K562 (cell line): ENCODE measurements around the gene NBPF14. TPM values are rescaled to one million over a fixed set of nuclear protein-coding genes. Genes with fewer than 3 reads are reported as not detected.

Experiments
- CBFA2T2 ChIP-seq: fragments of 450-650 bp; conservative IDR thresholded peaks from 2 replicates; pipeline ENCODE4 v1.6.1; 2017; ENCODE audit warnings: mild to moderate bottlenecking
- DPF2 ChIP-seq: fragments of 450-650 bp; IDR thresholded peaks from 2 replicates; pipeline ENCODE4 v1.6.1; 2016
- HEY1 ChIP-seq: fragments of 250-450 bp; sonication (Bioruptor Pico); IDR thresholded peaks from 2 replicates; pipeline ENCODE4 v1.5.0; 2020; ENCODE audit warnings: mild to moderate bottlenecking, moderate library complexity, borderline replicate concordance
- MBD2 ChIP-seq: sonication (generic); IDR thresholded peaks from 2 replicates; pipeline ENCODE4 v1.6.1; 2016; ENCODE audit warnings: low read depth, borderline replicate concordance
- MECOM ChIP-seq: fragments of 250-450 bp; sonication (Bioruptor Pico); IDR thresholded peaks from 2 replicates; pipeline ENCODE4 v1.8.0; 2022; ENCODE audit warnings: inconsistent platforms
- SNRNP70 ChIP-seq: fragments of 200-400 bp; formaldehyde crosslinking; optimal IDR thresholded peaks from 2 replicates; pipeline ENCODE3; 2017; ENCODE audit warnings: low read depth, low read length
- SRF ChIP-seq, 2 experiments: fragments of 250-450, 450-650 bp in 1 of 2; sonication (Bioruptor Pico) in 1 of 2; sonication (generic) in 1 of 2; formaldehyde crosslinking; IDR thresholded peaks; 2 replicates each; pipeline versions ENCODE4 v1.5.0 to v1.5.1; 2020 to 2022; ENCODE audit warnings: mild to moderate bottlenecking in 1 of 2, missing genetic modification reagents in 1 of 2
- TGIF2 ChIP-seq: sonication (generic); formaldehyde crosslinking; IDR thresholded peaks from 2 replicates; pipeline ENCODE4 v1.8.1; 2022; ENCODE audit warnings: mild to moderate bottlenecking, missing genetic modification reagents, moderate library complexity
- YY1 ChIP-seq, 3 experiments: IDR thresholded peaks; 2 replicates each; pipeline ENCODE4 v1.6.1; 2011; ENCODE audit warnings: low read length in 2 of 3, mild to moderate bottlenecking in 2 of 3, moderate library complexity in 2 of 3, borderline replicate concordance in 1 of 3, control low read depth in 1 of 3, low read depth in 1 of 3; ENCODE audit not compliant: insufficient read depth in 3 of 3, insufficient replicate concordance in 2 of 3, control insufficient read depth in 1 of 3, insufficient read length in 1 of 3; ENCODE audit errors: extremely low read depth in 1 of 3
- ZBTB8A ChIP-seq: fragments of 450-650 bp; IDR thresholded peaks from 2 replicates; pipeline ENCODE4 v1.6.1; 2018; ENCODE audit warnings: mild to moderate bottlenecking, moderate library complexity; ENCODE audit not compliant: partially characterized antibody
- ZFP1 ChIP-seq: fragments of 450-650 bp; formaldehyde crosslinking; IDR thresholded peaks from 2 replicates; pipeline ENCODE4 v1.4.0; 2020; ENCODE audit warnings: mild to moderate bottlenecking, mixed read lengths
- ZNF717 ChIP-seq: fragments of 250-450 bp; sonication (Bioruptor Pico); IDR thresholded peaks from 2 replicates; pipeline ENCODE4 v1.5.0; 2021
- polyA plus RNA-seq, 8 experiments: library from polyadenylated mRNA; depleted of rRNA in 4 of 8; stranded (reverse) in 5 of 8; unstranded in 3 of 8; fragments of >200 nt; fragmentation: Nextera tagmentation in 2 of 8; fragmentation: Illumina TruSeq in 1 of 8; extraction: Ambion mirVana in 2 of 8; extraction: Trizol in 1 of 8; gene quantifications; 2 replicates each; pipeline versions ENCODE4 v1.2.1 to v1.2.3, GENCODE V29; 2011 to 2014; ENCODE audit warnings: inconsistent platforms in 1 of 8, missing spikeins in 1 of 8
- total RNA-seq, 7 experiments: library from RNA; depleted of rRNA in 6 of 7; stranded (reverse); fragments of >200 nt in 6 of 7; fragmentation: Illumina TruSeq in 2 of 7; extraction: Trizol in 2 of 7; gene quantifications; 2 replicates each; pipeline versions ENCODE4 v1.2.1 to v1.2.3, GENCODE V29; 2011 to 2021; ENCODE audit warnings: low replicate concordance in 1 of 7
- TF ChIP-seq, protein P1 (sequence below): fragments of 200-800 bp; sonication (Bioruptor generic); IDR thresholded peaks from 2 replicates; pipeline ENCODE4 v1.6.1; 2017; ENCODE audit warnings: missing genetic modification characterization, missing compliant biosample characterization
- TF ChIP-seq, protein P2 (sequence below): fragments of 250-450 bp; sonication (Bioruptor Pico); IDR thresholded peaks from 2 replicates; pipeline ENCODE4 v1.9.0; 2021; ENCODE audit warnings: mild to moderate bottlenecking
- TF ChIP-seq, protein P3 (sequence below): sonication (generic); formaldehyde crosslinking; IDR thresholded peaks from 2 replicates; pipeline ENCODE4 v1.8.0; 2022; ENCODE audit warnings: mild to moderate bottlenecking, missing genetic modification reagents
- TF ChIP-seq, protein P4 (sequence below): fragments of 250-450 bp; sonication (Bioruptor Pico); IDR thresholded peaks from 2 replicates; pipeline ENCODE4 v1.4.0; 2020; ENCODE audit warnings: mild to moderate bottlenecking, moderate library complexity, borderline replicate concordance
- TF ChIP-seq, protein P5 (sequence below): sonication (generic); formaldehyde crosslinking; IDR thresholded peaks from 2 replicates; pipeline ENCODE4 v1.5.0; 2020; ENCODE audit warnings: missing genetic modification reagents
- TF ChIP-seq, protein P6 (sequence below): conservative IDR thresholded peaks from 2 replicates; pipeline ENCODE4 v1.6.1; 2011; ENCODE audit warnings: low read depth, mild to moderate bottlenecking, low read length; ENCODE audit not compliant: control insufficient read depth

Gene NBPF14
- total and polyA plus RNA-seq, 9 of the 15 experiments (the other 6 are each of a cell fraction or from before 2014, with no cell fraction given) = 0.99 to 10.6 (median 6.1) TPM

DNA sequence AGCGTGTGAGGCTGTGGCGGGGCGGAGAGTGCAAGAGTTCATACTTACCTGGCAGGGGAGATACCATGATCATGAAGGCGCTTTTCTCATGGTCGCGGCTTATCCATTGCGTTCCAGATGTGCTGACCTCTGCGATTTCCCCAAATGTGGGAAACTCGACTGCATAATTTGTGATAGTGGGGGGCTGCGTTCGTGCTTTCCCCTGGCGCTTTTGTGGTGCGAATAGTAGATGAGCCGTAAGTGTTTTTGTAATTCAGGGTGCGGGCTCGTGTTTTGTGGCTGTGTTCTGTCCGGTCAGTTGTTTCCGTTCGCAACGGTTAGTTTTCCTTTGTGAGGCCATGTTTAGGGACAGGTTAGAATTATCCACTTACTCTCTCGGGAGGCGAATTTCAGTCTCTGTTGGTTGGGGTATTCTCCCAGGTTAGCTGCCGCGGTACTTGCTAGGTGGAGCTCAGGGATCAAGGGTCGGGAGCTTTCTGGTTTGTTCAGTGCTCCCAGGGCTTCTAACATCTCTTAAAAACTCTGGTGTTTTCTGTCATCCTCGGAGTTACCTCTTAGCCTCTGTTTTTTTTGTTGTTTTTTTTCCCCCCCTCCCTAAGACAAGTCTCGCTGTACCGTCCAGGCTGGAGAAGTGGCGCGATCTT, 73.1 kb downstream of the NBPF14 start (continued):
- TF ChIP-seq, protein P1, sequence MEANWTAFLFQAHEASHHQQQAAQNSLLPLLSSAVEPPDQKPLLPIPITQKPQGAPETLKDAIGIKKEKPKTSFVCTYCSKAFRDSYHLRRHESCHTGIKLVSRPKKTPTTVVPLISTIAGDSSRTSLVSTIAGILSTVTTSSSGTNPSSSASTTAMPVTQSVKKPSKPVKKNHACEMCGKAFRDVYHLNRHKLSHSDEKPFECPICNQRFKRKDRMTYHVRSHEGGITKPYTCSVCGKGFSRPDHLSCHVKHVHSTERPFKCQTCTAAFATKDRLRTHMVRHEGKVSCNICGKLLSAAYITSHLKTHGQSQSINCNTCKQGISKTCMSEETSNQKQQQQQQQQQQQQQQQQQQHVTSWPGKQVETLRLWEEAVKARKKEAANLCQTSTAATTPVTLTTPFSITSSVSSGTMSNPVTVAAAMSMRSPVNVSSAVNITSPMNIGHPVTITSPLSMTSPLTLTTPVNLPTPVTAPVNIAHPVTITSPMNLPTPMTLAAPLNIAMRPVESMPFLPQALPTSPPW = peak; percentile 55
- TF ChIP-seq, protein P2, sequence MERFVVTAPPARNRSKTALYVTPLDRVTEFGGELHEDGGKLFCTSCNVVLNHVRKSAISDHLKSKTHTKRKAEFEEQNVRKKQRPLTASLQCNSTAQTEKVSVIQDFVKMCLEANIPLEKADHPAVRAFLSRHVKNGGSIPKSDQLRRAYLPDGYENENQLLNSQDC = peak; percentile 100
- TF ChIP-seq, protein P3, sequence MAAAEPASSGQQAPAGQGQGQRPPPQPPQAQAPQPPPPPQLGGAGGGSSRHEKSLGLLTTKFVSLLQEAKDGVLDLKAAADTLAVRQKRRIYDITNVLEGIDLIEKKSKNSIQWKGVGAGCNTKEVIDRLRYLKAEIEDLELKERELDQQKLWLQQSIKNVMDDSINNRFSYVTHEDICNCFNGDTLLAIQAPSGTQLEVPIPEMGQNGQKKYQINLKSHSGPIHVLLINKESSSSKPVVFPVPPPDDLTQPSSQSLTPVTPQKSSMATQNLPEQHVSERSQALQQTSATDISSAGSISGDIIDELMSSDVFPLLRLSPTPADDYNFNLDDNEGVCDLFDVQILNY = peak; percentile 82; the same call in 1 of the 2 replicates
- TF ChIP-seq CBFA2T2 (peak; percentile 46), MBD2 (peak; percentile 97), TGIF2 (CRISPR knock-in tag) (peak; percentile 94), MECOM (CRISPR knock-in tag) (peak; percentile 55; the same call in 1 of the 2 replicates), ZFP1 (peak; percentile 93), HEY1 (peak; percentile 99), YY1 (IDR thresholded peaks at IDR 0.05; ENCODE audit: borderline replicate concordance in 1 of 3, control insufficient read depth in 1 of 3, extremely low read depth in 1 of 3, insufficient read depth in 3 of 3, insufficient read length in 1 of 3, insufficient replicate concordance in 2 of 3, low read depth in 1 of 3, low read length in 2 of 3) (peak in 2 of 3 experiments; percentile 74 to 87), SRF (CRISPR knock-in tag; IDR thresholded peaks at IDR 0.05) (peak; percentile 68 to 96; a peak in 3 of 4 replicates), ZBTB8A (peak; percentile 94), DPF2 (peak; percentile 81), ZNF717 (peak; percentile 99), SNRNP70 (peak; percentile 92)
- TF ChIP-seq, protein P4, sequence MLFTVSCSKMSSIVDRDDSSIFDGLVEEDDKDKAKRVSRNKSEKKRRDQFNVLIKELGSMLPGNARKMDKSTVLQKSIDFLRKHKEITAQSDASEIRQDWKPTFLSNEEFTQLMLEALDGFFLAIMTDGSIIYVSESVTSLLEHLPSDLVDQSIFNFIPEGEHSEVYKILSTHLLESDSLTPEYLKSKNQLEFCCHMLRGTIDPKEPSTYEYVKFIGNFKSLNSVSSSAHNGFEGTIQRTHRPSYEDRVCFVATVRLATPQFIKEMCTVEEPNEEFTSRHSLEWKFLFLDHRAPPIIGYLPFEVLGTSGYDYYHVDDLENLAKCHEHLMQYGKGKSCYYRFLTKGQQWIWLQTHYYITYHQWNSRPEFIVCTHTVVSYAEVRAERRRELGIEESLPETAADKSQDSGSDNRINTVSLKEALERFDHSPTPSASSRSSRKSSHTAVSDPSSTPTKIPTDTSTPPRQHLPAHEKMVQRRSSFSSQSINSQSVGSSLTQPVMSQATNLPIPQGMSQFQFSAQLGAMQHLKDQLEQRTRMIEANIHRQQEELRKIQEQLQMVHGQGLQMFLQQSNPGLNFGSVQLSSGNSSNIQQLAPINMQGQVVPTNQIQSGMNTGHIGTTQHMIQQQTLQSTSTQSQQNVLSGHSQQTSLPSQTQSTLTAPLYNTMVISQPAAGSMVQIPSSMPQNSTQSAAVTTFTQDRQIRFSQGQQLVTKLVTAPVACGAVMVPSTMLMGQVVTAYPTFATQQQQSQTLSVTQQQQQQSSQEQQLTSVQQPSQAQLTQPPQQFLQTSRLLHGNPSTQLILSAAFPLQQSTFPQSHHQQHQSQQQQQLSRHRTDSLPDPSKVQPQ (CRISPR knock-in tag) = 0 out of 2 replicates have a peak, but pooled peaks have one; percentile 8
- TF ChIP-seq, protein P5, sequence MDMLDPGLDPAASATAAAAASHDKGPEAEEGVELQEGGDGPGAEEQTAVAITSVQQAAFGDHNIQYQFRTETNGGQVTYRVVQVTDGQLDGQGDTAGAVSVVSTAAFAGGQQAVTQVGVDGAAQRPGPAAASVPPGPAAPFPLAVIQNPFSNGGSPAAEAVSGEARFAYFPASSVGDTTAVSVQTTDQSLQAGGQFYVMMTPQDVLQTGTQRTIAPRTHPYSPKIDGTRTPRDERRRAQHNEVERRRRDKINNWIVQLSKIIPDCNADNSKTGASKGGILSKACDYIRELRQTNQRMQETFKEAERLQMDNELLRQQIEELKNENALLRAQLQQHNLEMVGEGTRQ (CRISPR knock-in tag) = 0 out of 2 replicates have a peak, but pooled peaks have one; percentile 11
- TF ChIP-seq, protein P6, sequence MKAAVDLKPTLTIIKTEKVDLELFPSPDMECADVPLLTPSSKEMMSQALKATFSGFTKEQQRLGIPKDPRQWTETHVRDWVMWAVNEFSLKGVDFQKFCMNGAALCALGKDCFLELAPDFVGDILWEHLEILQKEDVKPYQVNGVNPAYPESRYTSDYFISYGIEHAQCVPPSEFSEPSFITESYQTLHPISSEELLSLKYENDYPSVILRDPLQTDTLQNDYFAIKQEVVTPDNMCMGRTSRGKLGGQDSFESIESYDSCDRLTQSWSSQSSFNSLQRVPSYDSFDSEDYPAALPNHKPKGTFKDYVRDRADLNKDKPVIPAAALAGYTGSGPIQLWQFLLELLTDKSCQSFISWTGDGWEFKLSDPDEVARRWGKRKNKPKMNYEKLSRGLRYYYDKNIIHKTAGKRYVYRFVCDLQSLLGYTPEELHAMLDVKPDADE = peak; percentile 99
